Activated CD4-positive, alpha-beta T cell treated with anti-CD3 and anti-CD28 coated beads for 24 hours (primary cell): Measurements from ENCODE around the gene PPP1CC.
"Not testable (repeated sequence)": the region's sequence is repeated elsewhere in the genome, so short reads cannot be mapped to it uniquely, and the experiment has no call there.

Experiments
- DNase-seq, 2 donors: peaks; one replicate each; pipeline ENCODE4 v3.0.0-alpha.2; 2020; ENCODE audit warnings: low read depth in 2 of 2

Gene PPP1CC

GRCh38 chr12:110725267-110725666 lies 17.4 kb downstream of the PPP1CC start:
- DNase-seq, result no peak

GRCh38 chr12:110722892-110723291 lies 19.8 kb downstream of the PPP1CC start:
- DNase-seq, result not testable (repeated sequence)

- no peak for DNase-seq
These were observed 21.1 kb downstream of the PPP1CC start for GRCh38 chr12:110721570-110721969.

- DNase-seq, result no peak
These were observed 22.2 kb downstream of the PPP1CC start for GRCh38 chr12:110720516-110720915.

GRCh38 chr12:110718222-110718908 lies 24.3 kb downstream of the PPP1CC start:
- DNase-seq, result no peak

GRCh38 chr12:110717037-110717436 lies 25.7 kb downstream of the PPP1CC start:
- DNase-seq, result no peak

GRCh38 chr12:110708917-110709316 lies 33.8 kb downstream of the PPP1CC start:
- DNase-seq, result no peak

GRCh38 chr12:110705309-110705708 lies 37.4 kb downstream of the PPP1CC start:
- no peak for DNase-seq

GRCh38 chr12:110704750-110705149 lies 37.9 kb downstream of the PPP1CC start:
- DNase-seq, result no peak

GRCh38 chr12:110704231-110704630 lies 38.5 kb downstream of the PPP1CC start:
- DNase-seq, result no peak

GRCh38 chr12:110702081-110702480 lies 40.6 kb downstream of the PPP1CC start:
- no peak for DNase-seq

- no peak for DNase-seq
These were observed 42.9 kb downstream of the PPP1CC start for GRCh38 chr12:110699591-110700445.

GRCh38 chr12:110698171-110698902 lies 44.4 kb downstream of the PPP1CC start:
- DNase-seq, result peak; percentile 56 to 64

- no peak for DNase-seq
These were observed 45.5 kb downstream of the PPP1CC start for GRCh38 chr12:110697236-110697635.

- DNase-seq, result no peak
These were observed 46.4 kb downstream of the PPP1CC start for GRCh38 chr12:110696283-110696682.

GRCh38 chr12:110694330-110694901 lies 48.3 kb downstream of the PPP1CC start:
- no peak for DNase-seq

- DNase-seq, result no peak
These were observed 49.0 kb downstream of the PPP1CC start for GRCh38 chr12:110693731-110694130.

GRCh38 chr12:110690127-110690430 lies 52.6 kb downstream of the PPP1CC start:
- DNase-seq, result no peak

- DNase-seq, result peak in 1 of 2 donors; percentile 37
These were observed 53.2 kb downstream of the PPP1CC start for GRCh38 chr12:110689281-110690126.

- DNase-seq, result no peak
These were observed 54.0 kb downstream of the PPP1CC start, which contains the start of gene HVCN1 for GRCh38 chr12:110688446-110689280. HVCN1 (minus strand) TSS chr12:110689115; CDS start chr12:110683245, 5,870 bp downstream.
